GM12878 (cell line): Measurements from ENCODE around the gene PIK3R5. TPM values are rescaled to one million over a fixed set of nuclear protein-coding genes. Genes with fewer than 3 reads are reported as not detected.

Experiments used
- ASH2L ChIP-seq: fragments of 300-600, 200-600 bp; sonication (generic); IDR thresholded peaks from 2 replicates; pipeline ENCODE4 v1.6.1; 2017; ENCODE audit warnings: low read depth, mild to moderate bottlenecking, borderline replicate concordance
- EP300 ChIP-seq, 2 experiments: fragments of 150-350 bp in 1 of 2; IDR thresholded peaks; 2 replicates each; pipeline ENCODE4 v1.6.1; 2011 to 2012; ENCODE audit warnings: low read depth in 2 of 2, low read length in 2 of 2, borderline replicate concordance in 1 of 2, improper control_type of control experiment in 1 of 2, inconsistent platforms in 1 of 2; ENCODE audit not compliant: control insufficient read depth in 1 of 2
- HDGF ChIP-seq: fragments of 450-650 bp; IDR thresholded peaks from 2 replicates; pipeline ENCODE4 v1.6.1; 2016; ENCODE audit warnings: antibody characterized with exemption
- IRF4 ChIP-seq: IDR thresholded peaks from 2 replicates; pipeline ENCODE4 v1.6.1; 2011; ENCODE audit warnings: low read depth, low read length
- KAT2A ChIP-seq: conservative IDR thresholded peaks from 2 replicates; pipeline ENCODE4 v1.6.1; 2011; ENCODE audit warnings: low read depth, low read length; ENCODE audit not compliant: control insufficient read depth
- RFX5 ChIP-seq: IDR thresholded peaks from 2 replicates; pipeline ENCODE4 v1.6.1; 2011; ENCODE audit warnings: low read depth, low read length, improper control_type of control experiment
- SMARCA5 ChIP-seq: fragments of 450-650 bp; IDR thresholded peaks from 2 replicates; pipeline ENCODE4 v1.6.1; 2017; ENCODE audit warnings: mild to moderate bottlenecking
- SP1 ChIP-seq: IDR thresholded peaks from one replicate; pipeline ENCODE4 v1.6.1; 2011; ENCODE audit warnings: low read depth, low read length
- SRF ChIP-seq, 2 experiments: IDR thresholded peaks; 2 replicates each; pipeline ENCODE4 v1.6.1; 2011; ENCODE audit warnings: low read depth in 2 of 2, low read length in 2 of 2, mild to moderate bottlenecking in 1 of 2, moderate library complexity in 1 of 2
- ZBED1 ChIP-seq: IDR thresholded peaks from 2 replicates; pipeline ENCODE4 v1.6.1; 2016; ENCODE audit warnings: borderline replicate concordance
- ZNF384 ChIP-seq: IDR thresholded peaks from 2 replicates; pipeline ENCODE4 v1.6.1; 2012; ENCODE audit warnings: low read depth, mild to moderate bottlenecking, low read length, improper control_type of control experiment, borderline replicate concordance
- ZNF622 ChIP-seq: fragments of 450-650 bp; IDR thresholded peaks from 2 replicates; pipeline ENCODE4 v1.6.1; 2017; ENCODE audit warnings: mild to moderate bottlenecking, inconsistent platforms
- polyA plus RNA-seq, 11 experiments: library from polyadenylated mRNA; depleted of rRNA in 4 of 11; unstranded in 6 of 11; stranded (reverse) in 5 of 11; fragments of >200 nt; fragmentation: Nextera tagmentation in 4 of 11; fragmentation: Illumina TruSeq in 1 of 11; extraction: Ambion mirVana in 4 of 11; extraction: Trizol in 1 of 11; gene quantifications; 1 replicate in 1 of 11; 2 replicates in 10 of 11; pipeline versions ENCODE4 v1.2.1 to v1.2.3, GENCODE V29; 2011 to 2016; ENCODE audit warnings: inconsistent platforms in 2 of 11, missing spikeins in 2 of 11, low read depth in 1 of 11
- total RNA-seq, 4 experiments: library from RNA; depleted of rRNA in 3 of 4; stranded (reverse); fragments of >200 nt in 3 of 4; fragmentation: Illumina TruSeq in 1 of 4; extraction: Trizol in 1 of 4; gene quantifications; 2 replicates each; pipeline versions ENCODE4 v1.2.1 to v1.2.3, GENCODE V29; 2013 to 2021
- TF ChIP-seq, protein P1 (sequence below): fragments of 450-650 bp; IDR thresholded peaks from 2 replicates; pipeline ENCODE4 v1.6.1; 2014; ENCODE audit warnings: mild to moderate bottlenecking
- TF ChIP-seq, protein P2 (sequence below): fragments of 150-350 bp; IDR thresholded peaks from 2 replicates; pipeline ENCODE4 v1.6.1; 2016; ENCODE audit warnings: low read depth, low read length
- TF ChIP-seq, protein P3 (sequence below): IDR thresholded peaks from 2 replicates; pipeline ENCODE4 v1.6.1; 2012; ENCODE audit warnings: low read length, inconsistent platforms
- TF ChIP-seq, protein P4 (sequence below): fragments of 450-650 bp; IDR thresholded peaks from 2 replicates; pipeline ENCODE4 v1.6.1; 2018; ENCODE audit warnings: mild to moderate bottlenecking, low read depth, moderate library complexity; ENCODE audit not compliant: partially characterized antibody
- TF ChIP-seq, protein P5 (sequence below): fragments of 450-650 bp; formaldehyde crosslinking; IDR thresholded peaks from 2 replicates; pipeline ENCODE4 v1.5.0; 2022; ENCODE audit warnings: mild to moderate bottlenecking, missing genetic modification characterization

Gene PIK3R5
- total and polyA plus RNA-seq, 10 of the 15 experiments (the other 5 are each of a cell fraction or from before 2014, with no cell fraction given): 9.5 to 50.8 (median 35.5) TPM

DNA sequence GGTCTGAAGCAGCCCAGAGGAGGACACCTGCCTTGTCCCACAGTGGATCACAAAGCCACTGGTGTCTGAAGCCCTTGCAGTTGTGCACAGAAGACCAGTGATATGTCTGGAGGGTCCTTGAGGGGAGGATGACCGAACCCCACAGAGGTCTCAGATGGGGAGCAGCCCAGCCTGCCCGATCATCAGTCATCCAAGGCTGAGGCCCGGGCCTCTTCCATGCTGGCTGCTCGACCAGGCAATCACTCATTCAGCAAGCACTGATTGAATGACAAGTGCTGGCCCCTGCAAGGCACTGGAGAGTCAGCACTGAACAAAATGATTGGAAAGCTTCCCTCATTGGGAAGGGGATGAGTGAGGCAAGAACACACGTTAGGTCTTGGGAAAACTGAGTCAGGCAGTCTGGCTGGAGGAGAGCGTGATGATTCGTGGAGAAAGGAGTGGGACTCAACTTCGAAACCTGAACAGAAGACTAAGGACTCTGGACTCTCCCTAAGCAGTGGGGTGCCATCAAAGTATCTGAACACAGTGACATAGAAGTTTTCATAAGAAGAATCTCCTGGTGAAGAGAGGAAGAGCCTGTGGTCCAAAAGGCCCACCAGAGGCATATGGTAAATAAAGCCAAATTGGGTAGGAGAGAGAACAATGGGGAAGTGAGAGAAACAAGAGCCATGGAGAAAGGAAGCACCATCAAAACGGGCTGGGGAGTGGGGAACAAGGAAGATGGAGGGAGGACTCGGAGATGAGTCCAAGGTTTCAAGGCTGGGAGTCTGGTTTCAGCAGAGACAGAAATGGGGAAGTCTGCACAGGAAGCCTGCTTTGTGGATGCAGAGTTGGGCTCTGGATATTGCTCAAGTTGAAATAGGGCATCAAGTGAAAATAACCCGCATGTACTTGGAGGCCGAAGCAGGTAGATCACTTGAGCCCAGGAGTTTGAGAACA, 10.2 kb downstream of the PIK3R5 start (continued):
- TF ChIP-seq, protein P1, sequence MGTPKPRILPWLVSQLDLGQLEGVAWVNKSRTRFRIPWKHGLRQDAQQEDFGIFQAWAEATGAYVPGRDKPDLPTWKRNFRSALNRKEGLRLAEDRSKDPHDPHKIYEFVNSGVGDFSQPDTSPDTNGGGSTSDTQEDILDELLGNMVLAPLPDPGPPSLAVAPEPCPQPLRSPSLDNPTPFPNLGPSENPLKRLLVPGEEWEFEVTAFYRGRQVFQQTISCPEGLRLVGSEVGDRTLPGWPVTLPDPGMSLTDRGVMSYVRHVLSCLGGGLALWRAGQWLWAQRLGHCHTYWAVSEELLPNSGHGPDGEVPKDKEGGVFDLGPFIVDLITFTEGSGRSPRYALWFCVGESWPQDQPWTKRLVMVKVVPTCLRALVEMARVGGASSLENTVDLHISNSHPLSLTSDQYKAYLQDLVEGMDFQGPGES: no peak
- no peak for TF ChIP-seq ZNF622
- TF ChIP-seq, protein P2, sequence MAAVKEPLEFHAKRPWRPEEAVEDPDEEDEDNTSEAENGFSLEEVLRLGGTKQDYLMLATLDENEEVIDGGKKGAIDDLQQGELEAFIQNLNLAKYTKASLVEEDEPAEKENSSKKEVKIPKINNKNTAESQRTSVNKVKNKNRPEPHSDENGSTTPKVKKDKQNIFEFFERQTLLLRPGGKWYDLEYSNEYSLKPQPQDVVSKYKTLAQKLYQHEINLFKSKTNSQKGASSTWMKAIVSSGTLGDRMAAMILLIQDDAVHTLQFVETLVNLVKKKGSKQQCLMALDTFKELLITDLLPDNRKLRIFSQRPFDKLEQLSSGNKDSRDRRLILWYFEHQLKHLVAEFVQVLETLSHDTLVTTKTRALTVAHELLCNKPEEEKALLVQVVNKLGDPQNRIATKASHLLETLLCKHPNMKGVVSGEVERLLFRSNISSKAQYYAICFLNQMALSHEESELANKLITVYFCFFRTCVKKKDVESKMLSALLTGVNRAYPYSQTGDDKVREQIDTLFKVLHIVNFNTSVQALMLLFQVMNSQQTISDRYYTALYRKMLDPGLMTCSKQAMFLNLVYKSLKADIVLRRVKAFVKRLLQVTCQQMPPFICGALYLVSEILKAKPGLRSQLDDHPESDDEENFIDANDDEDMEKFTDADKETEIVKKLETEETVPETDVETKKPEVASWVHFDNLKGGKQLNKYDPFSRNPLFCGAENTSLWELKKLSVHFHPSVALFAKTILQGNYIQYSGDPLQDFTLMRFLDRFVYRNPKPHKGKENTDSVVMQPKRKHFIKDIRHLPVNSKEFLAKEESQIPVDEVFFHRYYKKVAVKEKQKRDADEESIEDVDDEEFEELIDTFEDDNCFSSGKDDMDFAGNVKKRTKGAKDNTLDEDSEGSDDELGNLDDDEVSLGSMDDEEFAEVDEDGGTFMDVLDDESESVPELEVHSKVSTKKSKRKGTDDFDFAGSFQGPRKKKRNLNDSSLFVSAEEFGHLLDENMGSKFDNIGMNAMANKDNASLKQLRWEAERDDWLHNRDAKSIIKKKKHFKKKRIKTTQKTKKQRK: no peak
- no peak for TF ChIP-seq HDGF
- TF ChIP-seq SRF (IDR thresholded peaks at IDR 0.05; ENCODE audit: low read depth in 2 of 2, low read length in 2 of 2): no peak
- no peak for TF ChIP-seq ZNF384
- no peak for TF ChIP-seq RFX5
- TF ChIP-seq SP1: no peak
- TF ChIP-seq ASH2L: no peak
- TF ChIP-seq EP300 (IDR thresholded peaks at IDR 0.05; ENCODE audit: borderline replicate concordance in 1 of 2, control insufficient read depth in 1 of 2, low read depth in 2 of 2, low read length in 2 of 2): no peak
- TF ChIP-seq, protein P3, sequence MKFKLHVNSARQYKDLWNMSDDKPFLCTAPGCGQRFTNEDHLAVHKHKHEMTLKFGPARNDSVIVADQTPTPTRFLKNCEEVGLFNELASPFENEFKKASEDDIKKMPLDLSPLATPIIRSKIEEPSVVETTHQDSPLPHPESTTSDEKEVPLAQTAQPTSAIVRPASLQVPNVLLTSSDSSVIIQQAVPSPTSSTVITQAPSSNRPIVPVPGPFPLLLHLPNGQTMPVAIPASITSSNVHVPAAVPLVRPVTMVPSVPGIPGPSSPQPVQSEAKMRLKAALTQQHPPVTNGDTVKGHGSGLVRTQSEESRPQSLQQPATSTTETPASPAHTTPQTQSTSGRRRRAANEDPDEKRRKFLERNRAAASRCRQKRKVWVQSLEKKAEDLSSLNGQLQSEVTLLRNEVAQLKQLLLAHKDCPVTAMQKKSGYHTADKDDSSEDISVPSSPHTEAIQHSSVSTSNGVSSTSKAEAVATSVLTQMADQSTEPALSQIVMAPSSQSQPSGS: no peak
- TF ChIP-seq KAT2A: no peak
- TF ChIP-seq SMARCA5: no peak
- TF ChIP-seq ZBED1: no peak
- TF ChIP-seq, protein P4, sequence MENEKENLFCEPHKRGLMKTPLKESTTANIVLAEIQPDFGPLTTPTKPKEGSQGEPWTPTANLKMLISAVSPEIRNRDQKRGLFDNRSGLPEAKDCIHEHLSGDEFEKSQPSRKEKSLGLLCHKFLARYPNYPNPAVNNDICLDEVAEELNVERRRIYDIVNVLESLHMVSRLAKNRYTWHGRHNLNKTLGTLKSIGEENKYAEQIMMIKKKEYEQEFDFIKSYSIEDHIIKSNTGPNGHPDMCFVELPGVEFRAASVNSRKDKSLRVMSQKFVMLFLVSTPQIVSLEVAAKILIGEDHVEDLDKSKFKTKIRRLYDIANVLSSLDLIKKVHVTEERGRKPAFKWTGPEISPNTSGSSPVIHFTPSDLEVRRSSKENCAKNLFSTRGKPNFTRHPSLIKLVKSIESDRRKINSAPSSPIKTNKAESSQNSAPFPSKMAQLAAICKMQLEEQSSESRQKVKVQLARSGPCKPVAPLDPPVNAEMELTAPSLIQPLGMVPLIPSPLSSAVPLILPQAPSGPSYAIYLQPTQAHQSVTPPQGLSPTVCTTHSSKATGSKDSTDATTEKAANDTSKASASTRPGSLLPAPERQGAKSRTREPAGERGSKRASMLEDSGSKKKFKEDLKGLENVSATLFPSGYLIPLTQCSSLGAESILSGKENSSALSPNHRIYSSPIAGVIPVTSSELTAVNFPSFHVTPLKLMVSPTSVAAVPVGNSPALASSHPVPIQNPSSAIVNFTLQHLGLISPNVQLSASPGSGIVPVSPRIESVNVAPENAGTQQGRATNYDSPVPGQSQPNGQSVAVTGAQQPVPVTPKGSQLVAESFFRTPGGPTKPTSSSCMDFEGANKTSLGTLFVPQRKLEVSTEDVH: no peak
- TF ChIP-seq, protein P5, sequence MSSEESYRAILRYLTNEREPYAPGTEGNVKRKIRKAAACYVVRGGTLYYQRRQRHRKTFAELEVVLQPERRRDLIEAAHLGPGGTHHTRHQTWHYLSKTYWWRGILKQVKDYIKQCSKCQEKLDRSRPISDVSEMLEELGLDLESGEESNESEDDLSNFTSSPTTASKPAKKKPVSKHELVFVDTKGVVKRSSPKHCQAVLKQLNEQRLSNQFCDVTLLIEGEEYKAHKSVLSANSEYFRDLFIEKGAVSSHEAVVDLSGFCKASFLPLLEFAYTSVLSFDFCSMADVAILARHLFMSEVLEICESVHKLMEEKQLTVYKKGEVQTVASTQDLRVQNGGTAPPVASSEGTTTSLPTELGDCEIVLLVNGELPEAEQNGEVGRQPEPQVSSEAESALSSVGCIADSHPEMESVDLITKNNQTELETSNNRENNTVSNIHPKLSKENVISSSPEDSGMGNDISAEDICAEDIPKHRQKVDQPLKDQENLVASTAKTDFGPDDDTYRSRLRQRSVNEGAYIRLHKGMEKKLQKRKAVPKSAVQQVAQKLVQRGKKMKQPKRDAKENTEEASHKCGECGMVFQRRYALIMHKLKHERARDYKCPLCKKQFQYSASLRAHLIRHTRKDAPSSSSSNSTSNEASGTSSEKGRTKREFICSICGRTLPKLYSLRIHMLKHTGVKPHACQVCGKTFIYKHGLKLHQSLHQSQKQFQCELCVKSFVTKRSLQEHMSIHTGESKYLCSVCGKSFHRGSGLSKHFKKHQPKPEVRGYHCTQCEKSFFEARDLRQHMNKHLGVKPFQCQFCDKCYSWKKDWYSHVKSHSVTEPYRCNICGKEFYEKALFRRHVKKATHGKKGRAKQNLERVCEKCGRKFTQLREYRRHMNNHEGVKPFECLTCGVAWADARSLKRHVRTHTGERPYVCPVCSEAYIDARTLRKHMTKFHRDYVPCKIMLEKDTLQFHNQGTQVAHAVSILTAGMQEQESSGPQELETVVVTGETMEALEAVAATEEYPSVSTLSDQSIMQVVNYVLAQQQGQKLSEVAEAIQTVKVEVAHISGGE (CRISPR knock-in tag): no peak
- no peak for TF ChIP-seq IRF4
